ENCODE results near the gene SFRP4. TPM values are rescaled to one million over a fixed set of nuclear protein-coding genes. Genes with fewer than 3 reads are reported as not detected.

SFRP4 gene
- total RNA-seq, 1 donor from 2014 or later, result 6.4 TPM

- Mint-ChIP-seq H3K36me3 (peaks cover 2% of the 10 kb centered on the region), H3K9me3 (no peaks in the 10 kb centered on the region), H3K4me1 (peaks cover 16% of the 10 kb centered on the region), H3K27ac (peak overlapping the region; percentile 17), H3K4me3 (no peak overlapping the region), H3K27me3 (ENCODE audit: low read depth) (no peaks in the 10 kb centered on the region)
- DNase-seq (ENCODE audit: low spot score in 2 of 2, unreplicated experiment in 2 of 2), result no peak
- TF ChIP-seq CTCF (IDR thresholded peaks at IDR 0.05; ENCODE audit: unreplicated experiment), result no peak
Measured at GRCh38 chr7:37944737-37945054, 28.1 kb upstream of the SFRP4 start.

GRCh38 chr7:37943905-37944736 lies 27.5 kb upstream of the SFRP4 start:
- Mint-ChIP-seq H3K27ac (peak overlapping the region; percentile 75), H3K27me3 (ENCODE audit: low read depth) (no peaks in the 10 kb centered on the region), H3K4me1 (peaks cover 19% of the 10 kb centered on the region), H3K36me3 (no peaks in the 10 kb centered on the region), H3K4me3 (no peak overlapping the region), H3K9me3 (no peaks in the 10 kb centered on the region)
- DNase-seq (ENCODE audit: low spot score in 2 of 2, unreplicated experiment in 2 of 2), result no peak
- no peak for TF ChIP-seq CTCF (IDR thresholded peaks at IDR 0.05; ENCODE audit: unreplicated experiment)

DNA sequence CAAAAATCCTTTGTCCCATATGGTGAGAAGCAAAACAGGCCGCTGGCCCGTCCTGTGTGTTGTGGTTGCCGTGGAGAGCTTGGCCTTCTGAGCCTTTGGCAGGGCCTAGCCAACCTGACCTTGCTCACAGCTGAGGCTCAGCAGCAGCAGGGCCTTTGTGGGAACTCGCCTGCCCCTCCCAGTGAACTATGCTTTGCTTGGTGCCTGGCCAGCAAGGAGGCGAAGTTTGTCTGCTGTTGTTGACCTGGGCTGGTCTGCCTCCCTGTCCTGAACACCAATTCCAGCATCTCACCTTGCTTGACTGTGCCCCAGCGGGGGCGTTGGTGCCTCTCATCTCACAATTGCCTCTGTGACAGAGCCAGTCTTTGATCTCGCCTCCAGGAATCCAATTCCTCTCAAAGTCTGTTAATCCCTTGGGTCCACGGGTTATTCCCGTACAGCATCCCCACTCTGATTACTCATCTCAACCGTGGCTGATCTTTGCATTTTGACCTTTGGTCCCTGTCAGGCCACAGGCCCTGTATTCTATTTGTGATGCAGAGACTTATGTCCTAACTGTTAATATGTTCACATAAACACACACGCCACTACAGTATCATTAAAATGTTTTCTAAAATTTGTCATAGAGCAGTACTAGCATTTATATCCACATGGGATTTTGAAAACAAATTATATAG lies 26.5 kb upstream of the SFRP4 start:
- no peak overlapping the region for H3K4me3 Mint-ChIP-seq
- H3K4me1 Mint-ChIP-seq, result peaks cover 19% of the 10 kb centered on the region
- H3K9me3 Mint-ChIP-seq, result no peaks in the 10 kb centered on the region
- H3K27me3 Mint-ChIP-seq (ENCODE audit: low read depth), result no peaks in the 10 kb centered on the region
- no peak for DNase-seq (ENCODE audit: low spot score in 2 of 2, unreplicated experiment in 2 of 2)
- H3K27ac Mint-ChIP-seq, result no peak overlapping the region
- no peak for TF ChIP-seq CTCF (IDR thresholded peaks at IDR 0.05; ENCODE audit: unreplicated experiment)
- no peaks in the 10 kb centered on the region for H3K36me3 Mint-ChIP-seq

DNA sequence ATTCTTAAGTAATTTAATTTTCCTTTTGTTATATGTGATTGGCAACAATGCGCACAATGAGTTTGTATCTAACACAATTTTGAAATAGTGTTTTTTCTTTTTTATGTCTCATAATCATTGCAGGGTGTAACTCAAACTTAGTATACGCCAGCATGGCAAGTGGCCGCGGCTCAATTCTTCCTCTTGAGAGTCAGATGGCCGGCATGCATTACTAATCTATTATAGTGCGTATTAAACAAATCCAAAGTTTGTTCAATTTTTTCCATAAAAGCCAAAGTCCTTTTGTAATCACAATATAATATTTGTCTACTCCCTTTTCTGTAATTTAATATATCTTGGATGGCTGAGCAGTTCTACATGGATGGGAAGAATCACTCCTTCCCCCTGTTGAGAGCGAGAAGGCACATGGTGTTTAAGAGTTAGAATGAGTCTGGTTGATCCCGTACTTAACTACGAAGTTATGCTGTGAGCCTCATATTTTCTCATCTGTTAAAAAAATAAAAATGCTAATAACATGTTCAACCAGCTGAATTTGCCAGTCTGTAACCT lies 16.5 kb upstream of the SFRP4 start:
- H3K4me1 Mint-ChIP-seq, result no peaks in the 10 kb centered on the region
- no peak overlapping the region for H3K4me3 Mint-ChIP-seq

GRCh38 chr7:37932543-37932942 lies 15.9 kb upstream of the SFRP4 start:
- H3K27ac Mint-ChIP-seq, result no peak overlapping the region
- no peak for TF ChIP-seq CTCF (IDR thresholded peaks at IDR 0.05; ENCODE audit: unreplicated experiment)
- H3K27me3 Mint-ChIP-seq (ENCODE audit: low read depth), result no peaks in the 10 kb centered on the region
- no peak overlapping the region for H3K4me3 Mint-ChIP-seq
- H3K4me1 Mint-ChIP-seq, result no peaks in the 10 kb centered on the region
- H3K36me3 Mint-ChIP-seq, result peaks cover 10% of the 10 kb centered on the region
- H3K9me3 Mint-ChIP-seq, result peaks cover 18% of the 10 kb centered on the region
- no peak for DNase-seq (ENCODE audit: low spot score in 2 of 2, unreplicated experiment in 2 of 2)

More for the DNA sequence above, 16.5 kb upstream of the SFRP4 start:
- Mint-ChIP-seq H3K9me3 (peaks cover 18% of the 10 kb centered on the region), H3K27ac (no peak overlapping the region), H3K36me3 (peaks cover 10% of the 10 kb centered on the region), H3K27me3 (ENCODE audit: low read depth) (no peaks in the 10 kb centered on the region)
- TF ChIP-seq CTCF (IDR thresholded peaks at IDR 0.05; ENCODE audit: unreplicated experiment), result no peak
- no peak for DNase-seq (ENCODE audit: low spot score in 2 of 2, unreplicated experiment in 2 of 2)
